ENCODE measurements around the gene PSMB11. TPM values are rescaled to one million over a fixed set of nuclear protein-coding genes. Genes with fewer than 3 reads are reported as not detected.

The PSMB11 gene
- total RNA-seq, 1 donor from 2014 or later: not detected

DNA sequence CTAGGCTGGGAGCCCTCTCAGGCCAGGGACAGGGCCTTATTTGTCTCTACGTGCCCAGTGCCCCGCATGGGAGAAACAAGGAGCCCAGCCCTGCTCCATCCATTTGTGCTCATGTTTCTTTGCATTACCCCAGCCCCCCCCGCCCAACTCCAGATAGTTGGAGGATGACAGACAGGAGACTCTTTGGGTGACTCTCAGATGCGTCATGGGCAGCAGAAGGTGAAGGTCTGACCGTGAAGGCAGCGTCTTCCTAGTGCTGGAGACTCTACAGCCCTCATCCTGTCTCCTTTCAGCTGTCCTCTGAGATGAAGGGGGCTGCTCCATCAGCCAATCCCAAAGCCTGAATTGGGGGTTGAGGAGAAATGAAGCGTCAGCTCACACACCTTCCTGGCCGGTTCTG is 283 bp upstream of the PSMB11 start:
- ATAC-seq (ENCODE audit: low read depth): no peak

GRCh38 chr14:23043145-23043544 is 1.1 kb downstream of the PSMB11 start:
- no peak overlapping the region for H3K4me3 Mint-ChIP-seq
- CTCF ChIA-PET: interaction anchor here (1.1 to 1.8 kb wide), 2 partner anchors 15 to 57 kb away, joined by 3 to 5 read pairs; no protein-coding TSS in a partner anchor
- no peaks in the 10 kb centered on the region for H3K4me1 Mint-ChIP-seq
- no peak for ATAC-seq (ENCODE audit: low read depth)
- intact Hi-C loops (cut with micrococcal nuclease): no loop called here
- no peak for DNase-seq
- H3K9me3 Mint-ChIP-seq: no peaks in the 10 kb centered on the region
- POLR2A ChIA-PET: no interaction called here
- no peak overlapping the region for H3K27ac Mint-ChIP-seq
- peaks cover 4% of the 10 kb centered on the region for H3K27me3 Mint-ChIP-seq
- TF ChIP-seq, protein P1, sequence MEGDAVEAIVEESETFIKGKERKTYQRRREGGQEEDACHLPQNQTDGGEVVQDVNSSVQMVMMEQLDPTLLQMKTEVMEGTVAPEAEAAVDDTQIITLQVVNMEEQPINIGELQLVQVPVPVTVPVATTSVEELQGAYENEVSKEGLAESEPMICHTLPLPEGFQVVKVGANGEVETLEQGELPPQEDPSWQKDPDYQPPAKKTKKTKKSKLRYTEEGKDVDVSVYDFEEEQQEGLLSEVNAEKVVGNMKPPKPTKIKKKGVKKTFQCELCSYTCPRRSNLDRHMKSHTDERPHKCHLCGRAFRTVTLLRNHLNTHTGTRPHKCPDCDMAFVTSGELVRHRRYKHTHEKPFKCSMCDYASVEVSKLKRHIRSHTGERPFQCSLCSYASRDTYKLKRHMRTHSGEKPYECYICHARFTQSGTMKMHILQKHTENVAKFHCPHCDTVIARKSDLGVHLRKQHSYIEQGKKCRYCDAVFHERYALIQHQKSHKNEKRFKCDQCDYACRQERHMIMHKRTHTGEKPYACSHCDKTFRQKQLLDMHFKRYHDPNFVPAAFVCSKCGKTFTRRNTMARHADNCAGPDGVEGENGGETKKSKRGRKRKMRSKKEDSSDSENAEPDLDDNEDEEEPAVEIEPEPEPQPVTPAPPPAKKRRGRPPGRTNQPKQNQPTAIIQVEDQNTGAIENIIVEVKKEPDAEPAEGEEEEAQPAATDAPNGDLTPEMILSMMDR (IDR thresholded peaks at IDR 0.05): no peak
- no peaks in the 10 kb centered on the region for H3K36me3 Mint-ChIP-seq (ENCODE audit: low read depth)

More for the DNA sequence above, 283 bp upstream of the PSMB11 start:
- H3K27ac Mint-ChIP-seq: no peak overlapping the region
- H3K27me3 Mint-ChIP-seq: peaks cover 2% of the 10 kb centered on the region
- DNase-seq: no peak
- ChIA-PET POLR2A (no interaction called here), CTCF (interaction anchor here (1.1 to 1.8 kb wide), 2 partner anchors 16 to 55 kb away, joined by 3 to 5 read pairs; no protein-coding TSS in a partner anchor)
- H3K4me3 Mint-ChIP-seq: no peak overlapping the region
- H3K36me3 Mint-ChIP-seq (ENCODE audit: low read depth): no peaks in the 10 kb centered on the region
- TF ChIP-seq, protein P1 (IDR thresholded peaks at IDR 0.05): no peak
- intact Hi-C loops (cut with micrococcal nuclease): no loop called here
- H3K9me3 Mint-ChIP-seq: no peaks in the 10 kb centered on the region
- no peaks in the 10 kb centered on the region for H3K4me1 Mint-ChIP-seq

DNA sequence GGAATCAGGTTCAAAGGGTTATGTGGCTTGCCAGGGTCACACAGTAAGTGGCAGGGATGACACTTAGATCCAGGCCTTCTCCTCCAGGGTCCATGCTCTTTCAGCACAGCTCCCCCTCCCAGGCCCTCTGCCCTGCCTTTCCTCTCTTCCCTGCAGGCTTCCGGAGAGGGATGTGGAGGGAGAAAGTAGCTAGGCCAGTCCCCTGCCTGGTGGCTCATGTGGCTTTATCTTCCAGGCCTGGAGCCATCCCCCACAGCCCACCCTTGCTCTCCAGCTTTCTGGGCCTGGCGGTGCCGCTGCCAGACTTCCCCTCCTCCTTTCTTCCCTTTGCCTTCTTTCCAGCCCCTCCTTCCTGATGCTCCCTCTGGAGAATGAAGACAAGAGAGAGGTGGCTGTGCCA is 1.7 kb downstream of the PSMB11 start:
- TF ChIP-seq, protein P1 (IDR thresholded peaks at IDR 0.05): no peak
- no peaks in the 10 kb centered on the region for H3K9me3 Mint-ChIP-seq
- DNase-seq: no peak
- H3K27me3 Mint-ChIP-seq: peaks cover 4% of the 10 kb centered on the region
- no peaks in the 10 kb centered on the region for H3K4me1 Mint-ChIP-seq
- ChIA-PET CTCF (no interaction called here), POLR2A (no interaction called here)
- H3K4me3 Mint-ChIP-seq: no peak overlapping the region
- no peak overlapping the region for H3K27ac Mint-ChIP-seq
- no peaks in the 10 kb centered on the region for H3K36me3 Mint-ChIP-seq (ENCODE audit: low read depth)
- ATAC-seq (ENCODE audit: low read depth): no peak
- intact Hi-C loops (cut with micrococcal nuclease): no loop called here

DNA sequence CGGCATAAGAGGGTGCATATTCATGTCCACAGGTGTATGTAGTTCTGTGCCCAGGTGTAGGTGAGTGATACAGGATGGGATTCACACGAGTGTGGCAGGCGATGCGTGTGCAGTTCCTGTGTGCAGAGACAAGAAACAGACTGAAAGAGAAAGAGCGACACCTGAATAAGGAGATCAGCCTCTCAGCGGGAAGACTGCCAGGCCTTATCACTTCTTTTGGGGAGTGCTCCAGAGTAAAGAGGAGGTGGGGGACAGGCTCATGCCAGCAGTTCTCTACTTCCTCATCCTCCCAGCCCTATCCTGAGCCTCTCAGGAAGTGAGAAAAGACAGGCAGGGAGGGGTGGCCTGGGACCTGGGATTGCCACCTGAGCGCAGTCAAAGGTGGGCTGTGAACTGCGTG is 2.8 kb downstream of the PSMB11 start:
- Mint-ChIP-seq H3K27ac (no peak overlapping the region), H3K9me3 (no peaks in the 10 kb centered on the region), H3K27me3 (peaks cover 4% of the 10 kb centered on the region), H3K4me1 (no peaks in the 10 kb centered on the region), H3K36me3 (ENCODE audit: low read depth) (no peaks in the 10 kb centered on the region), H3K4me3 (no peak overlapping the region)
- ChIA-PET POLR2A (no interaction called here), CTCF (no interaction called here)
- no peak for ATAC-seq (ENCODE audit: low read depth)
- intact Hi-C loops (cut with micrococcal nuclease): no loop called here
- TF ChIP-seq, protein P1 (IDR thresholded peaks at IDR 0.05): no peak
- DNase-seq: no peak

- Mint-ChIP-seq H3K4me1 (no peaks in the 10 kb centered on the region), H3K36me3 (ENCODE audit: low read depth) (no peaks in the 10 kb centered on the region), H3K27me3 (peaks cover 4% of the 10 kb centered on the region), H3K27ac (no peak overlapping the region), H3K4me3 (no peak overlapping the region), H3K9me3 (no peaks in the 10 kb centered on the region)
- POLR2A ChIA-PET: no interaction called here
- no peak for ATAC-seq (ENCODE audit: low read depth)
- TF ChIP-seq, protein P1 (IDR thresholded peaks at IDR 0.05): no peak
- intact Hi-C loops (cut with micrococcal nuclease): no loop called here
- no peak for DNase-seq
- CTCF ChIA-PET: interaction anchor here (1.5 kb wide), 1 partner anchor 59 kb away, joined by 4 read pairs; no protein-coding TSS in a partner anchor
Observed at GRCh38 chr14:23045419-23046357, 3.7 kb downstream of the PSMB11 start.
